Jurkat, Clone E6-1 (cell line): ENCODE measurements around the gene DACT1.

Source experiments
- DNase-seq: peaks from one replicate; pipeline ENCODE4 v3.0.0-alpha.2; 2011; ENCODE audit warnings: low read depth, low spot score
- H3K4me3 ChIP-seq: 2 replicates; pipeline ENCODE4 v1.5.1; 2011; ENCODE audit warnings: mild to moderate bottlenecking, low read length, control low read depth, moderate library complexity

The DACT1 gene

DNA sequence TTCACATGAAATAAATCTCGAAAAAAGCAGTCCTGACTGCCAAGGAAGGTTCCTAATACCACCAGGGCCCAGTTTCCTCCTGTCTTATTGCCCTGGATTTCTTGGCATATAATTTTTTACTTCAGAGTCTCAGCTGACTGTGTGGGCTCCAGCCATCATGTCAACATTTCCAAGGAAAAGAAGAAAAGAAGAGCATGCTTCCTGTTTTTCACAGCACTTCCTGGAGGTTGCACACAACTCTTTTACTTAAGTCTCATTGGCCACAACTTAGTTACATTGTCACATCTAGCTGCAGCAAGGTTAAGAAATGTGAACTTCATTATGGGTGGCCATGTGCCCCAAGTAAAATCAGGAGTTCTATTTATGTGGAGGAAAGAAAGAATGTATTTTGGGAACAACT lies 24.3 kb downstream of the DACT1 start:
- DNase-seq = no peak
- no peak overlapping the region for H3K4me3 ChIP-seq

DNA sequence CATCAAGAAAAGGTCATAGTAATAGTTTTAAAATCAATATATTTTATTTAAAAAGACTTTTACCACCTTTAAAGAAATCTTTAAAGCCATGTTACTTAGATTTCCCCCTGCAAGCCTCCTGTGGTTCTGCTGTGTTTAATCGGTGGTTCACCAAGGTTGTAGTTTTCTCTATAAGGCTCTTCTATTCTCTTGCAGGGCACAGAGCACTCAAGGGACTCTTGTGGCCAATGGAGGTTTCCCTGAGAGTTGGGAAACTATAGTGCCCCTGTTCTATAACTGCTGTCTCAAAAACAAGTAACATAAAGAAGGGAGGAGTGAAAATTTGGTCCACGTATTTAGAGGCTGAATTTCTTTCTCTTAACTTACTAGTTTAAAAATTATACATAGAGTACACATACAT lies 25.0 kb downstream of the DACT1 start:
- H3K4me3 ChIP-seq = no peak overlapping the region
- DNase-seq = no peak

DNA sequence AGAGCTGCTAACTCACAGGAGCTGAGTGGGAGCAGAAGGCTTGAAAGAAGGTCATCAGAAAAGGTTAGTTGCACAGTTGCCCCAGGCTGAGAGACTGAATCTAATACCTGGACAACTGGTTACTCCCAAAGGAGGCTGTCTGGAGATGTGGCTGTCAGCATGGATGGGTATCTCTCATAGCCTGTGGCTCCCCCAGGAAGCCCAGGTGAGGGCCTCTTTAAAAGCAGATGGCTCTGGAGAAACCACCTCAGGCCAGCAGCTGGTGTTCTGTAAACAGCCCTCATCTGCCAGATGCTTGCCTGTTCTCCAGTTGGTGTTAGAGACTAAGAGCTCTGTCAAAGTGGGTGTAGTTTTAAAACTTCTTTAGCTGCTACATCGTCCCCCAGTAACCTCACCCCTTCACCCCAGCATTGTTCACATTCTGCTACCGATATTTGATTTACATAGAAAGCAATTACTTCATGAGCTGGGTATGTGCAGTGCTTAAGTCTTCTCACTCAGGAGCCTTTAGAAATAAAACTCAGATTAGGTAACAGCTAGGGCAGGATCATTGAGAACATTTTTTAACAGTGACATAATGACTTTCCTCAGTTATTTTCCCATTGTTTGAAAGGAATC lies 25.8 kb downstream of the DACT1 start:
- DNase-seq = no peak
- no peak overlapping the region for H3K4me3 ChIP-seq

DNA sequence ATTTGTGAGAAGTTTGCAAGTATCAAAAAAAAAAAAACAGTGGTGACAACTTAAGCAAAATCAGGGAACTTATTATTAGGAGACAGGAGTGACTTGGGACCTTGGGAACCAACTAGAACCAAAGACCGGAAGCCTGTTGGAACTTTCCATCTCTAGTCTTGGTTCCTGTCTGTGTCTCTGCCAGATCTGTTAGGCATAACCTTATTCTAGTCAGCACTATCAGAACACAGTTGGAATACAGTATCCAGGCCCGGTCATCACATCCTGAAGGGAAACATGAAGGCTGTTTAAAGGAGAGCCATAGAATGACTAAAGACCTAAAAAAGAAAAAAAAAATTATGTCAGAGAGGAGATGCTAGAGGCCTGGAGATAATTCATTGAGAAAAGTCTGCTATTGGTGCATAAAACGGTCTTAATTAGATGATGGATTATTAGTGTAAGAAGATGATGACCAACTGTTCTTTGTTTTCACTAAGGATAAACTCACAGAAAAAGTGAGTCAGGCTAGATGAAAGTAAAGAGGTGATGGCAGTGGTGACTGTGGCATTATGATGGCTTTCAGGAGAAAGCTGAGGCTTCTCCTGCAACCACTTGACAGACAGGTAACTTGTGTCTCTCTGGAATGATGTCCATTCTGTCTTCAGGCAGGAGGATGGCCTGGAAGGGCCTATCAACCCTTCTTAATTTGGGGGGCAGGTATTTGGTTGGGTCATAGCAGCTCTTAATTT lies 28.2 kb downstream of the DACT1 start:
- no peak overlapping the region for H3K4me3 ChIP-seq

DNA sequence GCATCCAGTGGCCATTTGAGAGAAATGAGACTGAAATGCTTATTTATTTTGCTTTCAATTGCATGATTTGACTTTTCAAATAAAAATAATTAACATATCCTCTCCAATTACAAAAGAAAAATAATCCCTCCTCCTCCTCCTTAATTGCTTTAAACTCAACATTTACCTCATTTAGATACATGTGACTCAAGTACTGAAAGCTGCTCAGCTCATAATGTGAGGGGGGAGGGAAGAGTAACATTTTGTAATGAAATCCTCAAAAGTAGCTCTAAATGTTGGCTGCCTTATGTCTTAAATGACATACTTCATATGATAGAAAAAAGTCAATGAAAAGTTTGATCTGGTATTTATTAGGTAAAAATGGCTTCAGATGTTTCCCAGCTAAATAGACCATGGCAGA lies 29.0 kb downstream of the DACT1 start:
- no peak overlapping the region for H3K4me3 ChIP-seq
- no peak for DNase-seq

More for the DNA sequence above, 28.2 kb downstream of the DACT1 start:
- no peak for DNase-seq

DNA sequence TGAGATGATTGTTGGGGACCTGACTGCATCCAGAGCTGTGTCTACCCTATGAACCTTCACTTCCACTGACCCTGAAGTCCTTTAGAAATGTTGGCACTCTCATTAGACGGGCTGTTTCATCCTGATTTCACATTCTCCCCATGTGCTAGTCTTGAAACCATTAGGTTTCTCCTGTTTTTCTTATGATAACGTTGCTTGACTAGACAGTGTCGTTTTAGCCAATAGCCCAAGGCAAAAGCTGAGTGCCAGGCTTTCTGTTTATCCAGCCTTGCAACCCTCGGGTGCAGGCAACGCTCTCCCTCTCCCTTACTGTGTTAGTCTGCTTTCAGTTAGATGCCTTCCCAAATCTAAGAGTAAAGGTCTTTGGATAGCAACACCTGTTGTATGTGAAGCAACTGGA lies 30.1 kb downstream of the DACT1 start:
- H3K4me3 ChIP-seq = no peak overlapping the region
- DNase-seq = no peak

DNA sequence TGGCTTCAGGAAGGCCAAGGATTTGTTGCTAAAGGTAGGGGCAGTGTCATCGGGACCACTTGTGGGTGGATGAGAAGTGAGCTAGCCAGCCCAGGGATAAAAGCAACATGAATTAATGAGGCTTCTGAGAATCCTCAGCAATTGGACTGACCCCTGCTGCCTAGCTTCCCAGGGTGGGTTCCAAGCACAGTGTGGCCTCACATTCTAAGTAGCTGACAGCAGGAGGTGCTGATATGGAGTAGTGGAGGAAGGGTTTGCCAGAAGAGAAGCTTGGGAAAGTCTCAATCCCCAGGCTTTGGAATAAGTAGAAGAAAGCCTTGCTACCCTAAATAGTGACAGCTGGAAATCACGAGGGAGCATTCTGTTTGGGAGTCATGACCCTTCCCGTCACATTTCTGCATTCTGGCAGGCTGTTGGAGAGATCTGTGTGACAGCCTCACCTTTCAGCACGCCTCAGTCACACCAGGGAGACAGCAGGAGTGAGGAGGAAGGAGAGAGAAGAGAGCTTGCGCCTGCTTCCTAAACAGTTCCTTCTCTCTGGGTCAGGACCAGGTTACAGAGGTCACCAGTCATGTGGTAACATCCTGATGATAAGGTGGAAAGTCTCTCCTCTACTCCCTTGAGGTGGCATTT lies 31.2 kb downstream of the DACT1 start:
- DNase-seq = no peak
- H3K4me3 ChIP-seq = no peak overlapping the region

DNA sequence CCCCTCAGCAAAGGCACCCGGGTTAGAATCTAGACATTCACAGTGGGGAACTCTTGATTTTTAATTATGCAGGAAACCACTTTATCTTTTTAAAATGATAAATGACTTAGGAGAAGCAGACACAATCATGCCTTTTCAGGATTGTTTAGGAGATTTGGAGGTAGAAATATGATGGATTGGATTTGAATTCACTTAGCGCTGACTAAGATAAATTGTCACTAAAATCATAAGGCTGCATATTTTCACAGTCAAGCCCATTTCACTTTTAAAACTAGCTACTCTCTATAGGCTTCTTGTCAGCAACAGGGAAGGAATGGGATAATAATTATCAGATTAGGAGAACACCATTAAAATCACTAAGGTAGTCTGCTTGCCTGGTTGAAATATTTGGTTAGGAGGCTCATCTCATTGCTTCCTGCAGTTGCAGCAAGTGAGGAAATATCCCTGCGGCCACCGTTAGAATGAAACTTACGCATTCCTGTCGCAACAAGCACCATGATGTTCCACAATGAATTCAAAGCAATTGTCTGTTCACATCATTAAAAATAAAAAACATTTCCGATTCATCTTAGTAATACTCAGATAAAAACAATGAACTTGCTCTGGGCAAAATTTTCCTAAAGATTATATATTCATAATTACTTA lies 31.9 kb downstream of the DACT1 start:
- no peak overlapping the region for H3K4me3 ChIP-seq
- DNase-seq = no peak

DNA sequence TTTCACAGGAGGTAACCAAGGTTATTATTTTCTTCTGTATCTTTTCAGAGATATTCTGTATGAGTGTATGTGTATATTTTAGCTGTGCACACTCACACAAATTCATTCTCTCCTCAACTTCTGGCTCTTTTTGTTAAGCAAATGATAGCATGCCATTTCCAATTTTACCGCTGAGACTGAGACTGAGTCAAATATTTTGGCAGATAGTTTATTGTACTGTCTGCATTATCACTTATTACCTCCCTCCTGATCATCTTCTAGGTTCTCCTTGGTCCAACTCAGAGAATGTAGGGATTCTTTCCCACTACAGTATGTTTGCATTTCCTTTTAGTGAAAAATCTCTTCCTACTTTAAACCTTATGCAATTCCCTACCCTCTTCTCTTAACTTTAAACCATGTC lies 33.3 kb downstream of the DACT1 start:
- DNase-seq = no peak
- no peak overlapping the region for H3K4me3 ChIP-seq

DNA sequence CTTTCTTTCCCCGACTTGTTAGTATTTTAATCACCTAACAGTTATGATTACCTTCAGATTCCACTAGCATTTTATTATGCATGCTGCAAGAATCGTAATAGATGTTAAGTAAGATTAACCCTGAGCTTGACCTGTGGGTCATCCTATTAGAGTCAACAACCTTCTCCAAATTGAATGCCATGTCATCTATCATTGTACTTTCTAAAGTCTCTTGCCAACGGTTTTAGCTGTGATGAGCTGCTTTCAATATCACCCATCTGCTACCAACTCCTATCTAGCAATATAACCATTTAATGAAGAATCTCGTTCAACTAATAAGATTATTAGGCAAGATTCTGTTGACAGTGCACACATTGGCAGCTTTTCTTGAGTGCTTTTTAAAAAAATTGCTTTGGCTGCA lies 33.7 kb downstream of the DACT1 start:
- no peak overlapping the region for H3K4me3 ChIP-seq
- DNase-seq = no peak

DNA sequence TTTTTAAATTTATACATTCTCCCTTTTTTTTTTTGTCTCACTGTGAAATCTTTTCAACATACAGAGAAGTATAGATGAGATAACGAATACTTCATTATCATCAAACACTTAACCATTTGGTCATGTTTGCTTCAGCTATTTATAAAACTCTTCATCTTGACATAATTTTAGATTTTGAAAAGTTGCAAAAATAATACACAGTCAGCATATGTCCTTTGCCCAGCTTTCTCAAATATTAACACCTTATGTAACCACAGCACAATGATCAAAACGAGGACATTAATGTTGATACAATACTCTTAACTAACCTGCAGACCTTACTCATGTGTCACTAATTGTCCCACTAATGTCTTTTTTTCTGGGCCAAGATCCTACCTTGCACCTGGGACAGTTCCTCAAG lies 36.0 kb downstream of the DACT1 start:
- H3K4me3 ChIP-seq = no peak overlapping the region

DNA sequence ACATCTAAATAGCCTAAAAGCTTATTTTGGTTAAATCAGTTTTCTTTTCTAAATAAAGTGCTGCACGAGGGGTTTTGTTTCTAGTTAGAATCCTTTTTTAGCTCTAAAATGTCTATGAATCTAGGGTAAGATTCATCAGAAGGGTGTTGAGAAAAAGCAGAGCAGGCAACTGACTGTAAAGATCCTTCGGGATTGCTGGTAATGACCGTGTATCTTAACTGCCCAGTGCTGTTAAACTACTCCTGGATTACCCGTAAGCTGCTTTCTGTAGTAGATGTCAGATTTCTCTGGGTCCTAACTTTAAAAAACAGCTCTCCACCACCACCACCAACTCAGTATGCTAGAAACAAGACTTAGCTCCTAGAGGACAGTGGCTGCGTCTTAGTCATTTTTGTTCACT lies 39.2 kb downstream of the DACT1 start:
- no peak overlapping the region for H3K4me3 ChIP-seq
- no peak for DNase-seq

More for the DNA sequence above, 36.0 kb downstream of the DACT1 start:
- no peak for DNase-seq

DNA sequence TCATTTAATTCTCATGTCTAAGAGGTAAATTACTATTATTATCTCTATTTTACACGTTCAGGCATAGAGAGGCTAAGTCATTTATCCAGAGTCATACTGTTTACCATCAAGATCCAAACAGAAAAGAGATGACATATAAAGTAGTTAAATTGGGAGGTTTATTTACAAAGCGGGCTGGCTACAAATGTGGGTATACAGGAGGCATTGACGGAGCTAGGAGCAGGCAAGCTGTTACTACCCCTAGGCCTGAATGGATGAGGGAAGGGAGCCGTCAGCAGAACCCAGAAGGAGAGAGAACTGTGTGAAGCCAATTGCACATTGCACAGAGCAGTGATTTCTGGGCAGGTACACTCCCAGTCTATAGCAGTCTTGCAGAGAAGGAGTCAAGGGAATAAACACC lies 39.8 kb downstream of the DACT1 start:
- no peak for DNase-seq
- H3K4me3 ChIP-seq = no peak overlapping the region

DNA sequence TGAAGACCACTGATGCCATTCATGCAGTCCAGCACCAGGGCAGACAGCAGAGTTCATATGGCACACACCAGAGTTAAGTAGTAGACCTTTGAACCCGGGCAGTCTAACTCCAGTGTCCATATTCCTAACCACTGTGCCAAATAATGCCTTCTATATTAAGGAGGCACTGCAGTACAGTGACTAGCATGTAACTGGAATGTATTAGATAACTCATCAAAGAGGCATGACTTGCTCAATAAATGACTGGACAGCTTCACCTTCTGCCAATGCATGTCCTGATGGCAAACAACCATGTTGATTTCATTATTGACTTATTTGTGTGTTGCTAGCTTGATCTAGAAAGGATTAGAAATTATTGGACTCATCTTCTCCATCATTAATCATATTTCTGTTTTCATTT lies 40.2 kb downstream of the DACT1 start:
- H3K4me3 ChIP-seq = no peak overlapping the region
- no peak for DNase-seq

DNA sequence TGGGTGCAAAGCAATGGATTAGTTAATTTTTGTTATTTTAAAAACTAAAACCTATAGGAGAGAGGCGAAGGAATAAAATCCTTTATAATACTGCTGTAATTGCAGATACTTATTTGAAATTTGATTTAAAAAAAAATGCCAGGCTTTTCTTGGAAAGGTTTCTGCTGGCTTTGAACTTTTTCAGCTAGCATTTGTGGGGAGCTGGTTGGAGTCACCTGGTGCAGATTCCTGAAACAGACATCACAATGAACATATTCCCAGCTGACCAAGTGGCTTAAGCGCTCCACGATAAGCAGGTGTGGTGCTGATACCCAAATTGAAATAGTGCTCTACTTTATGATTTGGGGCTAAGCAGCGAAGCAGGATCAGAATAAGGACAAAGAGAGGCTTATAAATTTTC lies 42.9 kb downstream of the DACT1 start:
- no peak overlapping the region for H3K4me3 ChIP-seq
- no peak for DNase-seq

DNA sequence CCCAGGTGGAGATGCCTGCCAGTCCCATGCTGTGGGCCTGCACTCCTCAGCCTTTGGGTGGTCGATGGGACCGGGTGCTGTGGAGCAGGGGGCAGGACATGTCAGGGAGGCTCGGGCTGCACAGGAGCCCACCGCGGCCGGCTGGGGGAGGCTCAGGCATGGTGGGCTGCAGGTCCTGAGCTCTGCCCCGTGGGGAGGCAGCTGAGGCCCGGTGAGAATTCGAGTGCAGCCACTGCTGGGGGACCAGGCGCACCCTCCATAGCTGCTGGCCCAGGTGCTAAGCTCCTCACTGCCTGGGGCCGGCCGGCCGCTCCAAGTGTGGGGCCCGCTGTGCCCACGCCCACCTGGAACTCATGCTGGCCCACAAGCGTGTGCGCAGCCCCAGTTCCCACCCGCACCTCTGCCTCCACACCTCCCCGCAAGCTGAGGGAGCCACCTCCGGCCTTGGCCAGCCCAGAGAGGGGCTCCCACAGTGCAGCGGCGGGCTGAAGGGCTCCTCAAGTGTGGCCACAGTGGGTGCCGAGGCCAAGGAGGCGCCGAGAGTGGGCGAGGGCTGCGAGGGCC lies 49.6 kb downstream of the DACT1 start:
- no peak overlapping the region for H3K4me3 ChIP-seq
- no peak for DNase-seq

DNA sequence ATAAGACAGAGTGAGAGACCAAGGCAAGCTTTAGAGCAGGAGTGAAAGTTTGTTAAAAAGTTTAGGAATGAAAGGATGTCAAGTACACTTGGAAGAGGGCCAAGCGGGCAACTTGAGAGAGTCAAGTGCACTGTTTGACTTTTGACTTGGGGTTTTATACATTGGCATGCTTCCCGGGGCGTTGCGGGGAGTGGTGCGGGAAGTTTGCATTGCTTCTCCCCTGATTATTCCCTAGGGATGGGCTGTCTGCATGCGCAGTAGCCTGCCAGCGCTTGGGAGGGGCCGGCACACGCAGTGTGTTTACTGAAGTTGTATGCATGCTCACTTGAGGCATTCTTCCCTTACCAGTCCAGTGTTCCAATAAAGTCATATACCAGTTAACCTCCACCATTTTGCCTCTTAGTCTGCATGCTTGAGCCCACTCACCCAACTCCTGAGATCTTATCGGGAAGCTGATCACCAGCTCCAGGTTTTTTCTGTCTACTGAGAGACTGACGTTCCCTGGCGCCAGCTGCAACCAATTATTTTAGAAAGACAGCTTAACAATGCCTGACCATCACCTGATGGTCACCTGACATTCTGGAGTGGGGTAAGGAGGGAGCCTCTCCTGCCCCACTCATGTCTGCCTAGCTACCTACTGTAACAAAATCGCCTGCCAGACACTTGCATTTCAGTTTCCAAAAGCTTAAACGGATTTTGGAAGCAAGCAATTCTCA lies 53.2 kb downstream of the DACT1 start:
- no peak overlapping the region for H3K4me3 ChIP-seq
- no peak for DNase-seq

DNA sequence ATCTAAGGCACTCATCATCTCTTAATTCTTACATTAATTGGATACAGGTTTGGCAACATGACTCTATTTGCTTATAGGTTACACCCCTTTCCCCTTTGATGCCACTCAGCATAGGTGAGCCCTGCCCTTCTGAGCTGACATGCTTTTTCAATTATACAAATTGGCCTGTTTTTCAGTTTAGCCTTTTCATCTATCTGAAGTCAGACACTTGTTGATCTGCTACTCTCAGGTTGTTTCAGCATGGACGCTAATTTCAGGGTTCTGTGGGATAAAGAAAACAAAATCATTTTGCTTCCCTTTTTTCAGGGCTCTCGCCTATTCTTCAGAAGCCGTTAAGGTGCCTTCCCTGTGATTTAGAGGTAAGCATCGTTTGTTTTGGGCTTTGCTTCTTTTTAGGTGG lies 55.3 kb downstream of the DACT1 start:
- no peak overlapping the region for H3K4me3 ChIP-seq
- no peak for DNase-seq

DNA sequence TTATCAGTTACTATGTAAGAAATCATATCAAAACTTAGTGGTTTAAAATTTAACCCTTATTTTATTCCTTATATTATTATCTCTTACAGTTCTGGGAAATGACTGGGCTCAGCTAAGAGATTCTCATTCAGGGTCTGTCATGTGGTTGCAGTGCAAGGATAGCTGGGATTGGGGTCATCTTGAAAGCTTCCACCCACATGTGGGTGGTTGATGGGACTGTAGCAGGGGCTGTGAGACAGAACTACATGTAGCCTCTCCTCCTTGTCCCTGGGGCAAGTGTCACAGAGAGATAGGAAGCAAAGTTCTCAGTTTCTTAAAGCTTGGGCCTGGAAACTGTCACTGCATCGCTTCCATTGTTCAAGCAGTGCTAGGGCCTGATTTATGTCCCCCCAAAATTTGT lies 57.8 kb downstream of the DACT1 start:
- H3K4me3 ChIP-seq = no peak overlapping the region
- no peak for DNase-seq
